Measurements from ENCODE around the gene IFRD1.
"Not testable (repeated sequence)": the region's sequence is repeated elsewhere in the genome, so short reads cannot be mapped to it uniquely, and the experiment has no call there.

Gene IFRD1

DNA sequence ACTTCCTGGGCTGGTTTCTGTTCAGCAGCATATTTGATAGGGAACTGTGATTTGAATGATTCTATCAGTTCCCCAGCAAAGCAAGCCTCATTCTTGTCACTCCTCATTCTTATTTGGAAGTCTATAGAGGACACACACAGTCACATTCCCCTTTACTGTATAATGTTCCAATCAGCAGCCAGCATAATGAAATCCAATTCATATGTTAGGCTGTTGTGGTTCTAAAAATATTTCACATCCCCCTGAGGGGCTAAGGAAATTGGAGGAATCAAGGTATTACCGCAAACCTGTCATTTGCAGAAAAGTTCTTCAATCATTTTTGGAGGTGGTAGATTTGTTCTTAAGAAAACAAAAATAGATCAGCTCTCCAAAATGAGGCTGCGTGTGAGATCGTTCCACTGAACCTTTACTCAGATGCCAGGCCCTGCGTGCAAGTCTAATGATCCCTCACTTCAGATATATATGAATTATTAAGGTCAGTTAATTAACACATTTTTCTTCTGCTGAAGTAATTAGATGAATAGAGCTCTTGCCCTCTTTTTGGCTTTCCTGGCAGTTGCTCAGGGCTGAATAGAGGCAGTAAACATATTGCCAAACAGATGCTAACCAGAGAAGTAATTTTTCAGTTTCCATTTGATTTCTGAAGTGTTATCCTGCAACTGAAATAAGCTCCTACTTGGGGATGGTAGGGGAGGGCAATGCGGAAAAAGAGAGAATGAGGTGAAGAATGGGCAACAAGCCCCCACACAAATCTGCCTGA, 62.4 kb downstream of the IFRD1 start:
- DNase-seq (ENCODE audit: low read depth in 1 of 2, low spot score in 1 of 2) = no peak

DNA sequence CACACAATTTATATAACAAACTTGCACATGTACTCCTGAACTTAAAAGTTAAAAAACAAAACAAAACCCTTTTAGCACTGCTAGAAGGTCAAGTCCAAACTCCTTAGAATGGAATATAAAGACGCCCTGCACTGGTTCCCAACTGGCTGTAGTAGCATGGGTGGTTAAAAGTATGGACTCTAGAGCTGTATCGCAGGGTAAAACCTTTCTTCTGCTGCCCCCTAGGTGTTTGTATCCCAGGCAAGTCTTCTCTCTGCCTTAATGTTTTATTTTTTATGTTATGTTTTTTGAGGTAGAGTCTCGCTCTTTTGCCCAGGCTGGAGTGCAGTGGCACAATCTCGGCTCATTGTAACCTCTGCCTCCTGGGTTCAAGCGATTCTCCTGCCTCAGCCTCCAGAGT, 65.7 kb downstream of the IFRD1 start:
- no peak for DNase-seq (ENCODE audit: low read depth in 1 of 2, low spot score in 1 of 2)

DNA sequence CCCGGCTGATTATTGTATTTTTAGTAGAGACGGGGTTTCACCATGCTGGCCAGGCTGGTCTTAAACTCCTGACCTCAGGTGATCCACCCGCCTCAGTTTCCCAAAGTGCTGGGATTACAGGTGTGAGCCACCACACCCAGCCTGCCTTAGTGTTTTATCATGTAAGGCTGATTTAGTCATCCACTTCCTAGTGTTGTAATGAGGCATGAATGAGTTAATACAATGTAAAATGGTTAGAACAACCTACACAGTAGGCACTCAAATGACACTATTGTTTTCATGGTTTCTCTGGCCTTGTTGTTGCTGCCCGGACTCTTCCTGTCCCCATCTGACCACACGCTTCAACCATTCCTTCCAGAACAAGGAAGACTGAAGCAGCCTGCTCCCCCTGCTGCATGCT, 66.2 kb downstream of the IFRD1 start:
- not testable (repeated sequence) for DNase-seq (ENCODE audit: low read depth in 1 of 2, low spot score in 1 of 2)

DNA sequence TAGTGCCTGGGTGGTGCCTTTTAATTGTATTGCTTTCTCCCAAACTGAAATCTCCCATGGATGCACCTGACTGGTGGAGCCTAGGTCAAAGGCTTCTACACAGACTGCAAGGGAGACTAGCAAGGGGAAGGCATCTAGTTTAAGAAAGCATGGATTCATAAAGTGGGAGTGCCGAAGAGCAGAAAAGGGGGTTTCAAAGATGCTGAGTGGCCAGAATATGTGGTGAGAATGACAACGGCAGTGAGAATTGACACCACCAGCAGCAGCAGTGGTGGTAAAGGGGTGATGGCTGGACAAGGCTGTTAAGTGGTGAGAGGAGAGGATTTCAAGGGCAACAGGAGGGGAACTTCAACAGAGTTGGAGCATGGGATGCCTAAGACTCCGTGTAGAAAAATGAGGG, 67.2 kb downstream of the IFRD1 start:
- no peak for DNase-seq (ENCODE audit: low read depth in 1 of 2, low spot score in 1 of 2)

DNA sequence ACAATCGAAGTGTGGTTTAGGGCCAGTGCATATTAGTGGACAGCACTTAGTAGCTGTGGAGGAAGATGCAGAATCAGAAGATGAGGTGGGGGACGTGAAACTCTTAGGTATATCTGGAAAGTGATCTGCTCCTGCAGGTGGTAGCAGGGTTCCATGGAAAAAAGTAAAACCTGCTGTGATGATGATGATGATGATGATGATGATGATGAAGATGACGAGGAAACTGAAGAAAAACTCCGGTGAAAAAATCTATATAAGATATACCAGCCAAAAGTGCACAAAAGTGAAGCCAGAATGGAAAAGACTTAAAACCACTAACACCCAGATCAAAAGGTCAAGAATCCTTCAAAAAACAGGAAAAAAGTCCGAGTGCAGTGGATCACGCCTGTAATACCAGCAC, 70.5 kb downstream of the IFRD1 start:
- DNase-seq (ENCODE audit: low read depth in 1 of 2, low spot score in 1 of 2) = no peak

DNA sequence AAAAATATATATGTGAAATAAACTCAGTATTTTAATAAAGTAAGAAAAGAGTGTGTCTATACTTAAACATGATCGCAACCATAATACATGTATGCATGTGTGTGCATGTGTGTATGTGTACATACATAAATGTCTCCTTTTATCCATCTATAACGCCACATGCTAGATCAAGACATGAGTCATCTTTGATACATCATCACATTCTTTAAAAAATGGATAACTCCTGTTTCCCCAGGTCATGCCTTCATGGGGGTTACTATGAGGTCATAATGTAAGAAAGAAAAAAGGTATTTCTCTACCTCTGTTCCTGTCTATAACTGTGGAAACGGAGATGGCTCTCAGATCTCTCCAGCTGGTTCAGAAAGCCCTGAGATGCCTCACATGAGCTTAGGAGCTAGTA, 71.7 kb downstream of the IFRD1 start:
- DNase-seq (ENCODE audit: low read depth in 1 of 2, low spot score in 1 of 2) = no peak

DNA sequence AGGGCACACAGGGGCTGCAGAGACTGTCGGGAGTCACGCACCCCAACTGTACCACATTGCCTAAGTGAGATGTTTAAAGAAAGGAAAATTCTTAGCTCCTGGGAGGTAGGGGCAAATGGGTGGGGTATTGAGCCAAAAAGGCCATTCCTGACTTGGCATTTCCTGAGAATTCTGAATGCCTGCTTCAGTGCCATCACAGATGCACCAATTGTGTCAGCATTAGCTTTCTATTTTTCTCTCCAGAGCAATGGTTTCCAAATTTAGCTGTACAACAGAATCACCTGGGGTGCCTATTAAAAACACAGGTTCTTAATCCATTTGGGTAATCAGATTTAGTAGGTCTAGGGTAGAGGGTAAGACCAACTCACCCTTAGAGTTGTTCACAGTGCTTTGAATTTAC, 73.6 kb downstream of the IFRD1 start:
- no peak for DNase-seq (ENCODE audit: low read depth in 1 of 2, low spot score in 1 of 2)
